ENCODE results near the gene MND1. TPM values are rescaled to one million over a fixed set of nuclear protein-coding genes. Genes with fewer than 3 reads are reported as not detected.
"Not testable (repeated sequence)": the region's sequence is repeated elsewhere in the genome, so short reads cannot be mapped to it uniquely, and the experiment has no call there.

MND1 gene
- total RNA-seq, 1 donor from 2014 or later = 74.6 TPM

DNA sequence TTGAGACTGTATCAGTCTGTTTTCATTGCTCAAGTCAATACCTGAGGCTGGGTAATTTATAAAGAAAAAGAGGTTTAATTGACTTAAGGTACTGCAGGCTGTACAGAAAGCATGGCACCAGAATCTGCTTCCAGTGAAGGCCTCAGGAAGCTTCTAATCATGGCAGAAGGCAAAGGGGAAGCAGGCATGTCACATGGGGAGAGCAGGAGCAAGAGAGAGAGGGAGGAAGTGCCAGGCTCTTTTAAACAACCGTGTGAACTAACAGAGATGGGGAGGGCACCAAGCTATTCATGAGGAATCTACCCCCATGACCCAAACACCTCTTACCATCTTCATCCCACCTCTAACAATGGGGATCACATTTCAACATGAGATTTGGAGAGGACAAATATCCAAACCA lies 114.5 kb downstream of the MND1 start:
- Histone ChIP-seq H3K4me1 (peaks cover under 1% of the 10 kb centered on the region), H3K9me3 (ENCODE audit: low read depth) (no peaks in the 10 kb centered on the region), H3F3A (ENCODE audit: low read depth) (peaks cover 1% of the 10 kb centered on the region), H3K27ac (no peak overlapping the region), H3K27me3 (peaks cover under 1% of the 10 kb centered on the region), H3K4me2 (no peak overlapping the region), H3K79me2 (ENCODE audit: low read depth) (no peaks in the 10 kb centered on the region), H3K36me3 (no peaks in the 10 kb centered on the region), H3K4me3 (no peak overlapping the region), H3K9ac (no peak overlapping the region), H4K20me1 (ENCODE audit: low read depth) (no peaks in the 10 kb centered on the region), H2AFZ (replicated peaks) (no peak overlapping the region)
- Mint-ChIP-seq H3K36me3 (no peaks in the 10 kb centered on the region), H3K4me1 (peaks cover 5% of the 10 kb centered on the region), H3K4me3 (no peak overlapping the region), H3K27ac (no peak overlapping the region), H3K27me3 (ENCODE audit: insufficient read depth, low read depth) (peaks cover 6% of the 10 kb centered on the region), H3K9me3 (peaks cover 2% of the 10 kb centered on the region)
- TF ChIP-seq EZH2 (IDR thresholded peaks at IDR 0.05) = no peak
- no peak for TF ChIP-seq EZH2phosphoT487 (IDR thresholded peaks at IDR 0.05)
- TF ChIP-seq, protein P1, sequence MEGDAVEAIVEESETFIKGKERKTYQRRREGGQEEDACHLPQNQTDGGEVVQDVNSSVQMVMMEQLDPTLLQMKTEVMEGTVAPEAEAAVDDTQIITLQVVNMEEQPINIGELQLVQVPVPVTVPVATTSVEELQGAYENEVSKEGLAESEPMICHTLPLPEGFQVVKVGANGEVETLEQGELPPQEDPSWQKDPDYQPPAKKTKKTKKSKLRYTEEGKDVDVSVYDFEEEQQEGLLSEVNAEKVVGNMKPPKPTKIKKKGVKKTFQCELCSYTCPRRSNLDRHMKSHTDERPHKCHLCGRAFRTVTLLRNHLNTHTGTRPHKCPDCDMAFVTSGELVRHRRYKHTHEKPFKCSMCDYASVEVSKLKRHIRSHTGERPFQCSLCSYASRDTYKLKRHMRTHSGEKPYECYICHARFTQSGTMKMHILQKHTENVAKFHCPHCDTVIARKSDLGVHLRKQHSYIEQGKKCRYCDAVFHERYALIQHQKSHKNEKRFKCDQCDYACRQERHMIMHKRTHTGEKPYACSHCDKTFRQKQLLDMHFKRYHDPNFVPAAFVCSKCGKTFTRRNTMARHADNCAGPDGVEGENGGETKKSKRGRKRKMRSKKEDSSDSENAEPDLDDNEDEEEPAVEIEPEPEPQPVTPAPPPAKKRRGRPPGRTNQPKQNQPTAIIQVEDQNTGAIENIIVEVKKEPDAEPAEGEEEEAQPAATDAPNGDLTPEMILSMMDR (IDR thresholded peaks at IDR 0.05) = no peak
- no peak for DNase-seq (ENCODE audit: low spot score)

DNA sequence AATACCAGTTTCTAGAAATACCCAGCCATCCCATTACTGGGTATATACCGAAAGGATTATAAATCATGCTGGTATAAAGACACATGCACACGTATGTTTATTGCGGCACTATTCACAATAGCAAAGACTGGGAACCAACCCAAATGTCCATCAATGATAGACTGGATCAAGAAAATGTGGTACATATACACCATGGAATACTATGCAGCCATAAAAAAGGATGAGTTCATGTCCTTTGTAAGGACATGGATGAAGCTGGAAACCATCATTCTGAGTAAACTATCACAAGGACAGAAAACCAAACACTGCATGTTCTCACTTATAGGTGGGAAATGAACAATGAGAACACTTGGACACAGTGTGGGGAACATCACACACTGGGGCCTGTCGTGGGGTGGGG lies 117.1 kb downstream of the MND1 start:
- H3K27ac ChIP-seq; H3K9ac ChIP-seq; H3K4me3 ChIP-seq; H3K36me3 ChIP-seq; H3K27me3 Mint-ChIP-seq (ENCODE audit: insufficient read depth, low read depth); H3K4me3 Mint-ChIP-seq; H3K79me2 ChIP-seq (ENCODE audit: low read depth); DNase-seq (ENCODE audit: low spot score); H4K20me1 ChIP-seq (ENCODE audit: low read depth); H3K4me2 ChIP-seq; H3K36me3 Mint-ChIP-seq; H3K27ac Mint-ChIP-seq; H3K9me3 Mint-ChIP-seq; H3K9me3 ChIP-seq (ENCODE audit: low read depth); H2AFZ ChIP-seq (replicated peaks): not testable (repeated sequence)
- Histone ChIP-seq H3K27me3 (peaks cover 21% of the 10 kb centered on the region), H3K4me1 (peaks cover 16% of the 10 kb centered on the region), H3F3A (ENCODE audit: low read depth) (peaks cover 20% of the 10 kb centered on the region)
- H3K4me1 Mint-ChIP-seq = peaks cover 22% of the 10 kb centered on the region

DNA sequence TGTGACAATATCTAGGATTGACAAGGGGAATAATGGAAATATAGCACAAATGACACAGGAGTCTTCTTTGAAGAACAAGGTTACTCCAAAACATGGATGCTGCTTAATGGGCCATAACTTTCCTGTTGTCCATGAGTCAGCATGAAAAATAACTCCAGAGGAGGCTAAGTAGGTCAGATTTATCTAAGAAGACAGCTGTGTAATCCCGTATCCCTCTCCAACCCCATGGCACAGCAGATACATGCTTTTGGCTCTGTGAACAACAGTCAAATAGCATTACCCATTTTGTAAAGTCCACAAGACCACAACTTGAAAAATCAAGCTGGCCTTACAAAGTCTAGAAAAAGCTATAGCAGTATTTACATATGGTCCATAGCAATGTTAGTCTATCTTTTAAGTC lies 119.6 kb downstream of the MND1 start:
- H3K36me3 ChIP-seq = no peaks in the 10 kb centered on the region
- no peak overlapping the region for H3K9ac ChIP-seq
- TF ChIP-seq, protein P1 (IDR thresholded peaks at IDR 0.05) = no peak
- TF ChIP-seq EZH2 (IDR thresholded peaks at IDR 0.05) (no peak), EZH2phosphoT487 (IDR thresholded peaks at IDR 0.05) (no peak)
- Mint-ChIP-seq H3K27ac (no peak overlapping the region), H3K4me1 (peaks cover 38% of the 10 kb centered on the region), H3K36me3 (no peaks in the 10 kb centered on the region), H3K9me3 (no peaks in the 10 kb centered on the region), H3K4me3 (no peak overlapping the region), H3K27me3 (ENCODE audit: insufficient read depth, low read depth) (peaks cover 13% of the 10 kb centered on the region)
- H3K4me2 ChIP-seq = no peak overlapping the region
- H2AFZ ChIP-seq (replicated peaks) = no peak overlapping the region
- H3K4me3 ChIP-seq = no peak overlapping the region
- peaks cover 23% of the 10 kb centered on the region for H3K79me2 ChIP-seq (ENCODE audit: low read depth)
- H4K20me1 ChIP-seq (ENCODE audit: low read depth) = peaks cover 17% of the 10 kb centered on the region
- H3K4me1 ChIP-seq = peaks cover 16% of the 10 kb centered on the region
- DNase-seq (ENCODE audit: low spot score) = no peak
- H3F3A ChIP-seq (ENCODE audit: low read depth) = peaks cover 20% of the 10 kb centered on the region
- H3K27me3 ChIP-seq = peaks cover 21% of the 10 kb centered on the region
- H3K27ac ChIP-seq = no peak overlapping the region
- no peaks in the 10 kb centered on the region for H3K9me3 ChIP-seq (ENCODE audit: low read depth)

Small RNA genes lying within 50 kb of the gene (small RNA-seq; reads per million reads assigned to genes)
- gene RN7SL419P = not detected

Other genes with a start within 250 kb of the MND1 start
- 87.6 and 90.2 TPM in 2 replicates for gene TRIM2, start 140.2 kb upstream of the MND1 start, total RNA-seq (ENCODE audit: low replicate concordance)
- 13.7 and 14.8 TPM in 2 replicates for gene TMEM131L, start 121.7 kb downstream of the MND1 start, total RNA-seq (ENCODE audit: low replicate concordance)

Measured in neural progenitor cell (in vitro differentiated cells).